ENCODE results near the gene QRICH1.

Gene QRICH1

DNA sequence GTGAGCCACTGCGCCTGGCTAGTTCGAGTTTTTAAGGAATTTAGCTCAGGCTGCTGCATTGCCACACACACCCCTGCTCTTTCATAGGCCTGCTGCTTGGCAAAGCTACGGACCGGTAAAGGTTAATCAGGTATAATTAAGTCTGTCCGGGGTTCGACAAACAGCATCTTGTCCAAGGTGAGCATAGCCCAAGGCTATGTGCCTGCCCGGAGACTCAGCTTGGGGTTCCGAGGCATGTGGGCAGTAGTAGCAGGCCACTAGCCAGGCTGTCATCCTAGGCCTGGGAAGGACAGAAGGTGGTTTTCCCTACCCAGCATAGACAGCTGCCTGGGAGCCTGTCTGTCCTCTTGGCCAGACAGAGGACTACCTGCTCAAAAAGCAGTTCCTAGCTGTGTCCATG lies 97.2 kb downstream of the QRICH1 start:
- TF ChIP-seq, protein P1, sequence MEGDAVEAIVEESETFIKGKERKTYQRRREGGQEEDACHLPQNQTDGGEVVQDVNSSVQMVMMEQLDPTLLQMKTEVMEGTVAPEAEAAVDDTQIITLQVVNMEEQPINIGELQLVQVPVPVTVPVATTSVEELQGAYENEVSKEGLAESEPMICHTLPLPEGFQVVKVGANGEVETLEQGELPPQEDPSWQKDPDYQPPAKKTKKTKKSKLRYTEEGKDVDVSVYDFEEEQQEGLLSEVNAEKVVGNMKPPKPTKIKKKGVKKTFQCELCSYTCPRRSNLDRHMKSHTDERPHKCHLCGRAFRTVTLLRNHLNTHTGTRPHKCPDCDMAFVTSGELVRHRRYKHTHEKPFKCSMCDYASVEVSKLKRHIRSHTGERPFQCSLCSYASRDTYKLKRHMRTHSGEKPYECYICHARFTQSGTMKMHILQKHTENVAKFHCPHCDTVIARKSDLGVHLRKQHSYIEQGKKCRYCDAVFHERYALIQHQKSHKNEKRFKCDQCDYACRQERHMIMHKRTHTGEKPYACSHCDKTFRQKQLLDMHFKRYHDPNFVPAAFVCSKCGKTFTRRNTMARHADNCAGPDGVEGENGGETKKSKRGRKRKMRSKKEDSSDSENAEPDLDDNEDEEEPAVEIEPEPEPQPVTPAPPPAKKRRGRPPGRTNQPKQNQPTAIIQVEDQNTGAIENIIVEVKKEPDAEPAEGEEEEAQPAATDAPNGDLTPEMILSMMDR (IDR thresholded peaks at IDR 0.05; ENCODE audit: low read depth, low read length) = no peak

DNA sequence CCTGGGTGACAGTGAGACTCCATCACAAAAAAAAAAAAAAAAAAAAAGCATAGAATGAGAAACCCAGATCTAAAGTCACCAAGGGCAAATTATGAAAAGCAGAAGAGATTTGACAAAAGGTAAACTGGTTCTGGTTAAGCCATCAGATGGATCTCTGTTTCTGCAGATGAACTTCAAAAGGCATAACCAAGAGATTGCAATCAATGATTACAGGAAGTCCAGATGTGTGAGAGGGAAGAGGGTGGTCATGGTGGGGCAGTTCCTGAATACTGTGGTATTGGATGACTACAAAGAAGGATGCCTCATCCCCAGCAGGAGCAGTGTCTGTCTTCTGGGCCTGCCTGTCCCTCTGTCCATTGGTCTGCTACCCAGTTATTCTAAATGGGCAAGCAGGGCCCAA lies 100.0 kb downstream of the QRICH1 start:
- TF ChIP-seq, protein P1 (IDR thresholded peaks at IDR 0.05; ENCODE audit: low read depth, low read length) = no peak
- no peak overlapping the region for H3K4me3 ChIP-seq (ENCODE audit: low read depth, low read length)

More for the DNA sequence above, 97.2 kb downstream of the QRICH1 start:
- H3K4me3 ChIP-seq (ENCODE audit: low read depth, low read length) = no peak overlapping the region

DNA sequence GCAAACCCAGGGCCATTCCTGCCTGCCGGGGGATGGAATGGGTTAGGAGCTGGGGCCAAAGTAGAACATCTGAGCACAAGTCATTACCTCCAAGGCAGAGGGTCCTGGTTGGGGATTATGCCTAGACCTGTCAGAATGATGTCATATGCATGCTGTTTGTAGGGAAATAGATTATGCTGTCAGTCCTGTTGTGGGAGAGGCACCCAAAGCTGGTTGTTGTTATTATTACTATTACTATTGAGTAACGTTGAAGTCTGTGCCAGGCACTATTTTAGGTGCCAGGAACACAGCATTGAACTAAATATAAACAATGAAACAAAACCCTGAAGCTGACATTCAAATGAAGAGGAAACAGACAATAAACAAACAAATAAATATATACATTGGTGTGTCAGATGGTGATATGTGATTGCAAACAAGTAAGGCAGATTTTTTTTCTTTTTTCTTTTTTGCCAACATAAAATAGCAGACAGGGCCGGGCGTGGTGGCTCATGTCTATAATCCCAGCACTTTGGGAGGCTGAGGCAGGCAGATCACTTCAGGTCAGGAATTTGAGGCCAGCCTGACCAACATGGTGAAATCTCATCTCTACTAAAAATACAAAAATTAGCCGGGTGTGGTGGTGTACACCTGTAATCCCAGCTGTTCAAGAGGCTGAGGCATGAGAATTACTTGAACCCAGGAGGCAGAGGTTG lies 101.9 kb downstream of the QRICH1 start:
- TF ChIP-seq, protein P1 (IDR thresholded peaks at IDR 0.05; ENCODE audit: low read depth, low read length) = no peak
- H3K4me3 ChIP-seq (ENCODE audit: low read depth, low read length) = 0 out of 2 replicates have a peak overlapping the region, but pooled peaks have one; percentile 0

DNA sequence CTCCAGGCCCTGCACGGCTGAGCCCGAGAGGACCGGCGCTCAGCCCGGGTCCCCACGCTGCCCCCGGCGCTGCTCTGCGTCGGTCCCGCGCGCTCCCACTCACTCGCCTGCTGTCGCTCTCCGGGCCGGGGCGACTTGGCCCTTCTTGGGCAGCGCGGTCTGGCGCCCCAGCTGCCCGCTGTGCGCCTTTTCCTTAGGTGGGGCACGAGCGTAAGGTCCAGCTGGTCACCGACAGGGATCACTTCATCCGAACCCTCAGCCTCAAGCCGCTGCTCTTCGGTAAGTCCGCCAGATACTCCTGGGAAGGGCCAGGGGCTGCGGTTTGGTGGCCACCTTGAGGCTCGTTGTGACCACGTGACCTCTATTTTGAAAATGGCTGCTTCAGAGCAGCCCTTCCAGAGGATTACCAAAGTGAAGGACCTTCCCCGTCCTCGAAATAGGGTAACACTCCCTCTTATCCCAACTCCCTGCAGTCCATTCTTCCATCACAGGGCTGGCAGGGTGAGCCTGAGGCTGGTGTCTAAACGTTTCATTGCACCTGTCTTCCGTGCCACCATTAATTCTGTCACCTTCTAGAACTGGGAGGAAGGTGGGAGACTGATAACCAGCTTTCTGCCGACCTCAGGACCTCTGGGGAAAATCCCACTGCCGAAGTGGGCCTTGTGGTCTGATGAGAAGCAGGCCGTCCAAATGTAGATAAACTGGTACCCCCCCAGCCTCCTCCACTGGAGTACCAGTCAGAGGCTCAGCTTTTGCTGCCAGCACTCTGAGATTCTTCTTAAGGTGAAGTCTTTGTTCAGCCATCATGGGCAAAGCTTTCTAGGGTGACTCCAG lies 103.0 kb downstream of the QRICH1 start:
- H3K4me3 ChIP-seq (ENCODE audit: low read depth, low read length) = peak overlapping the region; percentile 80
- TF ChIP-seq, protein P1 (IDR thresholded peaks at IDR 0.05; ENCODE audit: low read depth, low read length) = no peak

DNA sequence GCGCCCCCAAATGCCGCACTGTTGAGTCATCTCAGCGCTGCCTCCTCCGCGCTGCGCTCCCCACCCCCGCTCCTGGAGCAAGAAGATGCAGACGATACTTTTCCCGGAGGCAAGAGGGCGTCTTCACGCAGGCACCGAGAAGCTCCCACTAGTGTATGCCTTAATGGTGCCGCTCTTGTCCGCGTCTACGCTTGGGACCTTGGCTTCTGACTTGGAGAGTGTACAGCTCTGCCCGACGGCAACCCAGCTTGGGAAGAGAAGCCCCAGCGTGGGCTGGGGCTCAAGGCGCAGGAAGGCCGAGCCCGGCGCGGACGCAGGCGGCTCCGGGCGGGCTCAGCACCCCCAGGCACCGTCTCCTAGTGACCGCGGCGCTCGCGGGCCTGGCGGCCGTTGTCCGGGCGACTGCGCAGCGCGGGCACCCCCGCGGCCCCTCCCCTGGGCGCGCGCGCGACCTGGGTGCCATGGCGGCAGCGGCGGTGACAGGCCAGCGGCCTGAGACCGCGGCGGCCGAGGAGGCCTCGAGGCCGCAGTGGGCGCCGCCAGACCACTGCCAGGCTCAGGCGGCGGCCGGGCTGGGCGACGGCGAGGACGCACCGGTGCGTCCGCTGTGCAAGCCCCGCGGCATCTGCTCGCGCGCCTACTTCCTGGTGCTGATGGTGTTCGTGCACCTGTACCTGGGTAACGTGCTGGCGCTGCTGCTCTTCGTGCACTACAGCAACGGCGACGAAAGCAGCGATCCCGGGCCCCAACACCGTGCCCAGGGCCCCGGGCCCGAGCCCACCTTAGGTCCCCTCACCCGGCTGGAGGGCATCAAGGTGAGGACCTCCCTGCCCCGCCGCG lies 103.9 kb downstream of the QRICH1 start, which contains the start of gene P4HTM:
P4HTM (plus strand) TSS at position 446 of the 840 bp plus-strand sequence; CDS start at position 462, 16 bp downstream.
- TF ChIP-seq, protein P1 (IDR thresholded peaks at IDR 0.05; ENCODE audit: low read depth, low read length) = peak; percentile 31
- H3K4me3 ChIP-seq (ENCODE audit: low read depth, low read length) = peak within 1 kb of the TSS; percentile 80

DNA sequence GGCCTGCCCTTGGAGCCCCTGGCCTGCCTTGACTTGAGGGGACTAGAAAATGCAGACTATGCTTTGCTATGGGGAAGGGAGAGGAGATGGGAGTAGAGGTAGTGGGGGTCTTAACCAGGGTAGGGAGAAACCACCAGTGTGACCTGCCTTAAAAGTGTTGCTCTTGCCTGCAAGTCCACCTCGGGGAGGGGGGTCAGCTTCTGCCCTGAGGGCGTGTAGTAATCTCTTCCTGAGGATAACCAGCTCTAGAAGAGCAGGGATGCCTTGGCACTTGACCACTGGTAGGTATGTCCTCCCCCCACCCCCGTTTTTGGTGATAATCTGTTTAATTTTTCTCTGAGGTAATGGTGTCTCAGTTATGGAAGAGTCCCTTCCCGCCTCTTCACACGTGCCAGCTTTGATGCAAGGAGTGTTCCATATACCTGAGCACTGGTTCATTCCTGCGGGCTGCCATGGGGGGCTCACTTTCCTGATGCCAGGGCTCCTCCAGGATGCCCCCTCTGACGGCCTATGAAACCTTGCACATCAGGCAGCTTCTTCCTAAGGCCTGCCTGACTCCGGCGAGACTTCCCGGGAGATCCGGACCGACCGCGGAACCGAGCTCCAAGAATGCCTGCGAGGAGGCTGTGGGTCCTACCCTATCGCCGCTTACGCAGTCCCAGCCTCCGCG lies 104.6 kb downstream of the QRICH1 start:
- TF ChIP-seq, protein P1 (IDR thresholded peaks at IDR 0.05; ENCODE audit: low read depth, low read length) = no peak
- peak overlapping the region; percentile 80 for H3K4me3 ChIP-seq (ENCODE audit: low read depth, low read length)

Data from WI38 (cell line).